ENCODE results near the gene FCRL1. TPM values are rescaled to one million over a fixed set of nuclear protein-coding genes. Genes with fewer than 3 reads are reported as not detected.

Gene FCRL1
- total and polyA plus RNA-seq, 2 donors (not counting 3 experiments of a cell fraction or from before 2014, with no cell fraction given) = not detected

DNA sequence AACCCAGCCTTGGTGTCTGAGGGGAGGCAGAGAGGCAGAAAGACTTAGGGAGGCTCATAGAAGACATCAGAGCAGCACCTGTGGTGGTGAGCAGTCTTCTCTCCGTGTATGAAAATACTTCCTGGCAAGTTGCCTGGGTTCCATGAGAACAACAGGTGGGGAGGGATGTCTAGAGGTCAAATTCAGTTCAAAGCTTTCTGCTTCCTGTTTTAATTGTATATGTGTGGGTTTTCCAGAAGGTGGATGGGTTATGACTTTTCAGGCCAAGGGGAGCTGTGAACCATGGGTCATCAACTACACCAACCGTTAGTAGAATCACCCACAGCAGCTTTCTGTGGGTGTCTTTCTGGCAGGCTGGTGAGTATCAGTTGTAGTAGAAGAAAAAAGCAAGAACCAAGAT lies 38.9 kb downstream of the FCRL1 start:
- Histone ChIP-seq H3K4me1 (ENCODE audit: control insufficient read depth, extremely low read depth, insufficient read depth, low read length) (no peaks in the 10 kb centered on the region), H3K27me3 (ENCODE audit: control insufficient read depth in 2 of 2, insufficient read depth in 2 of 2, low read length in 2 of 2) (no peaks in the 10 kb centered on the region), H3K4me2 (ENCODE audit: insufficient read depth, low read length) (no peak overlapping the region), H3K9ac (replicated peaks; ENCODE audit: extremely low read depth, insufficient read depth, low read length) (no peak overlapping the region), H4K20me1 (replicated peaks; ENCODE audit: control insufficient read depth, extremely low read depth, insufficient read depth, low read length) (no peaks in the 10 kb centered on the region), H3K9me3 (replicated peaks; ENCODE audit: control insufficient read depth, insufficient read depth, low read length) (no peaks in the 10 kb centered on the region), H3K27ac (ENCODE audit: insufficient read depth, low read depth, low read length) (no peak overlapping the region), H3K9me1 (replicated peaks; ENCODE audit: control insufficient read depth, extremely low read depth, insufficient read depth, low read length) (no peaks in the 10 kb centered on the region), H3K36me3 (ENCODE audit: control insufficient read depth in 2 of 2, extremely low read depth in 1 of 2, insufficient read depth in 2 of 2, low read length in 2 of 2) (no peaks in the 10 kb centered on the region), H2AFZ (ENCODE audit: low read depth, low read length) (no peak overlapping the region), H3K4me3 (replicated peaks in 1 of 3; ENCODE audit: insufficient read depth in 1 of 3, low read depth in 1 of 3, low read length in 3 of 3) (no peak overlapping the region), H3K79me2 (ENCODE audit: control insufficient read depth, insufficient read depth, low read length) (no peaks in the 10 kb centered on the region)
- intact Hi-C loops (cut with micrococcal nuclease) (no loop called here), dilution Hi-C loops (cut with MboI; ENCODE audit: extremely low pct_ligation_motif_present, low sequenced_read_pairs) (no loop called here)
- POLR2A ChIA-PET = no interaction called here
- TF ChIP-seq JUN (IDR thresholded peaks at IDR 0.05; ENCODE audit: borderline replicate concordance, insufficient read depth, insufficient read length, low read depth) (no peak), POLR2A (IDR thresholded peaks at IDR 0.05; ENCODE audit: low read depth, low read length) (no peak), POLR2AphosphoS5 (IDR thresholded peaks at IDR 0.05; ENCODE audit: insufficient read depth, low read depth, low read length) (no peak), MAX (IDR thresholded peaks at IDR 0.05; ENCODE audit: insufficient read depth, insufficient read length) (no peak), GATA2 (IDR thresholded peaks at IDR 0.05; ENCODE audit: insufficient read depth, insufficient read length, low read depth, low read length) (no peak), FOS (IDR thresholded peaks at IDR 0.05; ENCODE audit: borderline replicate concordance, insufficient read depth, low read length) (no peak), EZH2 (IDR thresholded peaks at IDR 0.05; ENCODE audit: borderline replicate concordance, low read depth, low read length, severe bottlenecking) (no peak), MYC (IDR thresholded peaks at IDR 0.05; ENCODE audit: low read depth, low read length) (no peak)
- TF ChIP-seq, protein P1, sequence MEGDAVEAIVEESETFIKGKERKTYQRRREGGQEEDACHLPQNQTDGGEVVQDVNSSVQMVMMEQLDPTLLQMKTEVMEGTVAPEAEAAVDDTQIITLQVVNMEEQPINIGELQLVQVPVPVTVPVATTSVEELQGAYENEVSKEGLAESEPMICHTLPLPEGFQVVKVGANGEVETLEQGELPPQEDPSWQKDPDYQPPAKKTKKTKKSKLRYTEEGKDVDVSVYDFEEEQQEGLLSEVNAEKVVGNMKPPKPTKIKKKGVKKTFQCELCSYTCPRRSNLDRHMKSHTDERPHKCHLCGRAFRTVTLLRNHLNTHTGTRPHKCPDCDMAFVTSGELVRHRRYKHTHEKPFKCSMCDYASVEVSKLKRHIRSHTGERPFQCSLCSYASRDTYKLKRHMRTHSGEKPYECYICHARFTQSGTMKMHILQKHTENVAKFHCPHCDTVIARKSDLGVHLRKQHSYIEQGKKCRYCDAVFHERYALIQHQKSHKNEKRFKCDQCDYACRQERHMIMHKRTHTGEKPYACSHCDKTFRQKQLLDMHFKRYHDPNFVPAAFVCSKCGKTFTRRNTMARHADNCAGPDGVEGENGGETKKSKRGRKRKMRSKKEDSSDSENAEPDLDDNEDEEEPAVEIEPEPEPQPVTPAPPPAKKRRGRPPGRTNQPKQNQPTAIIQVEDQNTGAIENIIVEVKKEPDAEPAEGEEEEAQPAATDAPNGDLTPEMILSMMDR (IDR thresholded peaks at IDR 0.05; ENCODE audit: extremely low read depth in 1 of 2, insufficient read depth in 1 of 2, low read depth in 1 of 2, low read length in 2 of 2) = no peak
- CTCF ChIA-PET = no interaction called here
- DNase-seq (ENCODE audit: low read depth, low spot score) (no peak), FAIRE-seq (no peak)
- BruUV-seq (replicated peaks) = no TSS peak
